Stimulated activated CD8-positive, alpha-beta memory T cell treated with anti-CD3 and anti-CD28 coated beads, Interleukin-12 subunit alpha, Interleukin-12 subunit beta, amount 100 ng/mL, for 4 hours (primary cell): Measurements from ENCODE around the gene TRPT1.

Source experiments
- DNase-seq: peaks from one replicate; pipeline ENCODE4 v3.0.0-alpha.2; 2020; ENCODE audit warnings: low read depth

Gene TRPT1

GRCh38 chr11:64208086-64208795 lies 17.7 kb downstream of the TRPT1 start:
- DNase-seq: no peak

- peak; percentile 79 for DNase-seq
Measured at GRCh38 chr11:64207256-64208085, 18.5 kb downstream of the TRPT1 start.

DNA sequence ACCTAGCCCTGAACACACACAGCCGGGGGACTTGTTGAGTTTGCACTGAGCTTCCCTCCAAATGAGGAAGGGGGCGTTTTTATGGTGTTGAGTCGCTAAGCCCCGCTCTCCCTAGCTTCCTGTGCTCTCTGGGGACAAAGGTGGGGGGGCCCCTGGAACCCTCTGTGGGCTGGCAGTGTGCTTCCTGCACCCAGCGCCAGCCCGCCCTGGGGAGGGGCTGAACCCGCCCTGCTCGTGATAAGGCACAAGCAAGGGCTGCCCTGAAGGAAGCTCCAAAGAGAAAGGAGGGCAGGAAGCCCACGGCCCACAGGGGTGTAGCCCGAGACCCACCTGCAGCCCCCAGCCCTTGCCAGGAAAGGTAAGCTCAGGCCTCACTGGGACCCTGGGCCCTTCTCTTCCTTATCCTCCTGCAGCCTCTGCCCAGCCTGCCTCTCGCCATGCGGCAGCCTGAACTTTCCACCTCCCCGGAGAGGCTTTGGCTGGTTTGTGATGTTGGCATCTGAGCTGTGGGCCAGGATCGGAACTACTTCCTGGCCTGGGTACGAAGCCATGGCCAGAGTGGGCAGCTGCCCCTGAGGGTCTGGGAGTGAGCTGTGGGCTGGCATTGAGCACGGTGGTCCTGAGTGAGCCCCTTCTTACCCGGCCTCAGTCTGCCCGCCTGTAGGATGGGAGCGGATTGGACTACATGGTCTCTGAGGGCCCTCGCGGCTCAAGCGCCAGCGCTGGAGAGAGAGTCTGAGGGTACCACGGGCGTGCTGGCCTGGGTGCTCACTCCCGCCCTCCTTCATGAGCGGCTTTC lies 19.3 kb downstream of the TRPT1 start, which contains the start of gene FERMT3:
Gene FERMT3 (plus strand): TSS at position 265 of the 799 bp plus-strand sequence. CDS start 644 bp downstream, outside the sequence.
- DNase-seq: peak; percentile 65

DNA sequence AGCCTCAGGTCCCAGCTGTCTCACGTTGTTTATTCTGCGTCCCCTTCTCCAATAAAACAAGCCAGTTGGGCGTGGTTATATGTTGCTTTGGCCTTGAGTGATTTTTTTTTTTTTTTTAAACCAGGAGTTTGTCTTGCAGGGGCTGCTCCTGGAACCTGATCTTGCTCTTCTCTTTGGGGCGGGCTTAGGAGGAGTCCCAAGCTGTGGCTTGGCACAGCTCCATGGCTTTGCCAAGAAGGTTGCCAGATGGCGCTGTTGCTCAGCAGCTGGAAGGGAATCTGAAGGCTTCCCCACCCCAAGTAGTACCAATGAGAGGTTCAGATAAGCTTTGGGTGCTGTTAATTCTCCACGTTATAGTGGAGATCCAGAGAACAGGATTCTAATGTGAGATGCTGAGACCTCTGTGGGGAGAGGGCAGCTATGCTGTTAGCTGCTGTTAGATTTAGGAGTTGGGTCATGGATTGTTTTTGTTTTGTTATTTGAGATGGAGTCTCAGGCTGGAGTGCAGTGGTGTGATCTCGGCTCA lies 21.5 kb downstream of the TRPT1 start:
- peak; percentile 60 for DNase-seq

DNA sequence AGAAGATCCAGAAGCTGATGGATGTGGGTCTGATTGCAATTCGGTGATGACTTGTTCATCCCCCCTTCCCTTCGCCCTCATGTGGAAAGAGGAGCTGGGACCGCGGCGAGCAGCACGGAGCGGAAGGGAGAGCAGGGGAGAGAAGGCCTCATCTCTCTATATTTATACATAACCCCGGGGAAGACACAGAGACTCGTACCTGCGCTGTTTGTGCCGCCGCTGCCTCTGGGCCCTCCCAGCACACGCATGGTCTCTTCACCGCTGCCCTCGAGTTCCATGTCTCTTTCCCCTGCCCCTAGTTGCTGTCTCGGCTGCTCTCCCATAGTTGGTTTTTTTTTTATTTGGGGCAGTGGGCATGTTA lies 21.9 kb downstream of the TRPT1 start:
- DNase-seq: no peak

GRCh38 chr11:64203421-64204079 lies 22.4 kb downstream of the TRPT1 start:
- no peak for DNase-seq

GRCh38 chr11:64202992-64203391 lies 23.0 kb downstream of the TRPT1 start:
- no peak for DNase-seq

- DNase-seq: no peak
Measured at GRCh38 chr11:64201543-64201942, 24.4 kb downstream of the TRPT1 start.

GRCh38 chr11:64198511-64198910 lies 27.5 kb downstream of the TRPT1 start:
- no peak for DNase-seq

DNA sequence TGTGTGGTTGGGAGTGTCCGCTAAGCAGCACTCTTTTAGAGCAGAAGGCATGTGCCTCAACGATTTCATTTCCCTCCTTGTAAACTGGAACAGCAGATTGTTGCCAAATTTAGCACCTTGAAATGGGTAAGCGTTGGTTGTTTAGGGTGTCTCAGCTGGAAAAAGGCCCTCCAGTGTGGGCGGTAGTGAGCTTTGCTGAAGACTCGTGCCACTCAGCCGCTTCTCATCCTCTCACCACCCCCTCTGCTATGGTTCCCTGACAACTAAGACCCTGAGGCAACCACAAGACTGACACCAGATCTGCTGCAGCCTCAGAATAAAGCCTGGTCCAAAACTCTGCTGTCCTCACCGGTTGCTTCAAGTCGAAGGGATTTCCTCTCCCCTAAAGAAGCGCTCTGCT lies 29.4 kb downstream of the TRPT1 start:
- DNase-seq: no peak

GRCh38 chr11:64192434-64192833 lies 33.6 kb downstream of the TRPT1 start:
- no peak for DNase-seq

GRCh38 chr11:64186492-64187165 lies 39.4 kb downstream of the TRPT1 start:
- peak; percentile 19 for DNase-seq

DNA sequence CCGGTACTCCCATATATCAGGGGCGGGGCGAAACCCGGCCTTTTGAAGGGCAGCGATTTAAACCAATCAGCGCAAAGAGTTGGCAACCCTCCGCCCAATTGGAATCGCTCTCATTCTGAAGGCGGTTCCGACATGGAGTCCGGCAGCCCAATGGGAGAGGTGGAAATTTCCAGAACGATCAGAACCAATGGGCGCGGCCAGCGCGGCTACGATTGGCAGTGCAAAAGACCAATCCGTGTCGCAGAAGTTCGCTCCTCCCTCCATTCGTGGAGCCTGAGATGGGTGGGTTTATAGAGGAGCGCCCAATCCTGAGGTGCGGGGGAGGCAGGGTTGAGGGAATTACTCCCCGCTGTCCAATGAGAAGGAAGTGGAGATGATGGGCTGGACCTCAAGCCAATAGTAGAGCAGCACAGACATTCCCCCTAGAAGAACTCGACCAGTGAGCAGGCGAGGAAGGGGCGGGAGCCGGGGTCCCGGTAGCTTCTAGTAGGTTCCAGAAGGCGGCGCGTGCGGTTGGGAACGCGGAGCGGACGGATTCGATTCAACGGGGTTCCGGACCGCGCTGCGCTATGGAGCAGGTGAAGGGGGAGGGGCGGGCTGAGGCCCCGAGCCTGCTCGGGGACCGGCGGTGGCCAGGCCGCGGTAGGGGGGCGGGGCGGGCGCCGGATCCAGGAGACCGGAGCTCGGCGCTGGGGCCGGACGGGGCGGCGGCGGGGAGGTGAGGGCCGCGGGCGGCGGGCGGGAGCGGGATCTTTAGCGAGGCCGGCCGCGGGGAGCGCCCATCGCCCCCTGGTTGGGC lies 40.1 kb downstream of the TRPT1 start, which contains the start of gene STIP1:
Gene STIP1 (plus strand): TSS at position 479 of the 799 bp plus-strand sequence. CDS start 91 bp downstream, at position 570.
- DNase-seq: peak; percentile 94

GRCh38 chr11:64185175-64185692 lies 40.8 kb downstream of the TRPT1 start:
- no peak for DNase-seq

GRCh38 chr11:64183890-64184289 lies 42.1 kb downstream of the TRPT1 start:
- DNase-seq: no peak

- DNase-seq: peak; percentile 10
Measured at GRCh38 chr11:64181506-64182411, 44.2 kb downstream of the TRPT1 start.

DNA sequence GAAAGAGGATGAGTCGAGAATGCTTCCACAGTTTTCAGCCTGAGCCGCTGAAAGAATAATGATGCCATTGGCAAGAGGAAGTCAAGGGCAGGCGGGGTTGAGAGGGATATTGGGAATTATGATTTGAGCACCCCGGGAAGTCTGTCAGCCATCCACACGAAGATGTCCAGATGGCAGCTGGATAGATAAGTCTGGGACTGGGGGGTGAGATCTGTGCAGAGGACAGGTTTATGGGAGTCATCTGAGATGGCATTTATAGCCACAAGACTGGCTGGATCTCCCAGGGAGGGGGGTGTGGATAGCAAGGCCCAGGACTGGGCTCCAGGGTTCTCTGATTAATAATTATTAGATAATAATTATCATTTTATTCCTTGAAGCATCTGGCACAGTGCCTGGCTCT lies 45.1 kb downstream of the TRPT1 start:
- DNase-seq: no peak

- no peak for DNase-seq
Measured at GRCh38 chr11:64178951-64179639, 46.9 kb downstream of the TRPT1 start.
